T-cell (primary cell): ENCODE data around the gene KCND2. TPM values are rescaled to one million over a fixed set of nuclear protein-coding genes. Genes with fewer than 3 reads are reported as not detected.

Experiments
- ATAC-seq, 4 experiments: fragments of 200-7000 bp in 3 of 4; fragments of 150-1000 bp in 1 of 4; cut with Tn5 transposase; replicated peaks in 1 of 4; 1 replicate in 3 of 4; 2 replicates in 1 of 4; pipeline ENCODE4 v1.10.0; 2021; ENCODE audit warnings: moderate library complexity in 3 of 4, mild to moderate bottlenecking in 2 of 4, moderate number of reproducible peaks in 1 of 4
- CTCF ChIA-PET, 2 donors: fragments of 300-600 bp; sonication (Branson Sonifier 250); formaldehyde crosslinking; loops; one replicate each; lab custom pipeline; 2022; ENCODE audit warnings: antibody characterized with exemption in 2 of 2; lab: Charles Lee
- POLR2A ChIA-PET, 2 donors: fragments of 300-600 bp; sonication (Branson Sonifier 250); formaldehyde crosslinking; loops; one replicate each; lab custom pipeline; 2022; ENCODE audit warnings: antibody characterized with exemption in 2 of 2; lab: Charles Lee
- DNase-seq, 35 experiments: peaks; one replicate each; pipeline versions ENCODE4 v3.0.0 to v3.0.0-alpha.2; 2013 to 2023
- H3K27ac ChIP-seq: one replicate; pipeline ENCODE4 v1.5.1; 2013; ENCODE audit warnings: low read length
- H3K27me3 ChIP-seq, 2 experiments: replicated peaks in 1 of 2; 1 replicate in 1 of 2; 2 replicates in 1 of 2; pipeline versions ENCODE4 v1.6.1 to v1.7.0; 2013; ENCODE audit warnings: low read length in 1 of 2, mixed read lengths in 1 of 2; ENCODE audit not compliant: control insufficient read depth in 2 of 2, insufficient read depth in 2 of 2; ENCODE audit errors: extremely low read depth in 1 of 2
- H3K36me3 ChIP-seq, 2 donors: 1 replicate in 1 of 2; 2 replicates in 1 of 2; pipeline versions ENCODE4 v1.6.1 to v1.7.0; 2013; ENCODE audit warnings: low read length in 1 of 2; ENCODE audit not compliant: control insufficient read depth in 2 of 2, insufficient read depth in 1 of 2; ENCODE audit errors: extremely low read depth in 1 of 2
- H3K4me1 ChIP-seq, 2 experiments: 1 replicate in 1 of 2; 2 replicates in 1 of 2; pipeline versions ENCODE4 v1.6.1 to v1.7.0; 2013; ENCODE audit warnings: low read length in 2 of 2, mixed read lengths in 1 of 2; ENCODE audit not compliant: insufficient read depth in 2 of 2, control insufficient read depth in 1 of 2; ENCODE audit errors: extremely low read depth in 1 of 2
- H3K4me3 ChIP-seq, 2 donors: 1 replicate in 1 of 2; 2 replicates in 1 of 2; pipeline versions ENCODE4 v1.5.1 to v1.7.0; 2013; ENCODE audit warnings: mild to moderate bottlenecking in 2 of 2, low read length in 1 of 2, moderate library complexity in 1 of 2; ENCODE audit not compliant: control insufficient read depth in 1 of 2; ENCODE audit errors: extremely low read depth in 1 of 2
- H3K9me3 ChIP-seq: 2 replicates; pipeline ENCODE4 v1.7.0; 2013
- H3K27ac Mint-ChIP-seq, 2 donors: one replicate each; pipeline ENCODE4 v1.8.0; 2020 to 2021; ENCODE audit warnings: mild to moderate bottlenecking in 2 of 2, mixed read lengths in 2 of 2
- H3K27me3 Mint-ChIP-seq, 2 donors: one replicate each; pipeline ENCODE4 v1.8.0; 2021 to 2022; ENCODE audit warnings: mixed read lengths in 2 of 2
- H3K36me3 Mint-ChIP-seq: one replicate; pipeline ENCODE4 v1.8.0; 2021; ENCODE audit warnings: mixed read lengths
- H3K4me1 Mint-ChIP-seq, 3 donors: one replicate each; pipeline ENCODE4 v1.8.0; 2020 to 2022; ENCODE audit warnings: mixed read lengths in 3 of 3, mild to moderate bottlenecking in 1 of 3
- H3K4me3 Mint-ChIP-seq, 3 donors: one replicate each; pipeline ENCODE4 v1.8.0; 2020 to 2022; ENCODE audit warnings: mild to moderate bottlenecking in 3 of 3, mixed read lengths in 3 of 3, moderate library complexity in 3 of 3
- H3K9me3 Mint-ChIP-seq, 3 donors: one replicate each; pipeline ENCODE4 v1.8.0; 2020 to 2022; ENCODE audit warnings: mixed read lengths in 3 of 3
- WGBS: methylation state at CpG from one replicate; pipeline ENCODE4 v1.1.5; 2013; ENCODE audit warnings: missing lambda C conversion rate; ENCODE audit not compliant: insufficient coverage; 5-methylcytosine and 5-hydroxymethylcytosine counted together
- total RNA-seq, 35 experiments: library from RNA in 6 of 35; stranded (reverse) in 6 of 35; fragments of 120-200 nt in 1 of 35; gene quantifications; one replicate each; pipeline versions ENCODE4 v1.2.1 to v1.2.4 and lab custom pipeline; 2013 to 2026

Gene KCND2
- total RNA-seq, 5 donors from 2014 or later (not counting 1 experiment from before 2014, with no cell fraction given), result not detected

GRCh38 chr7:120538335-120538734 lies 265.4 kb downstream of the KCND2 start:
- DNase-seq (no peak), ATAC-seq (no peak)
- Mint-ChIP-seq H3K36me3 (no peaks in the 10 kb centered on the region), H3K4me3 (no peak overlapping the region), H3K9me3 (peaks cover 0 to 4% (median 3%) of the 10 kb centered on the region in 3 donors), H3K27me3 (no peaks in the 10 kb centered on the region), H3K27ac (no peak overlapping the region), H3K4me1 (no peaks in the 10 kb centered on the region)
- Histone ChIP-seq H3K9me3 (no peaks in the 10 kb centered on the region), H3K27ac (no peak overlapping the region), H3K4me1 (no peaks in the 10 kb centered on the region), H3K4me3 (no peak overlapping the region), H3K27me3 (no peaks in the 10 kb centered on the region), H3K36me3 (no peaks in the 10 kb centered on the region)
- ChIA-PET CTCF (no interaction called here), POLR2A (interaction anchor here in 1 of 2 donors (0.7 kb wide), 1 partner anchor 16 kb away, joined by 3 read pairs; no protein-coding TSS in a partner anchor)
- WGBS, result 100% methylated on average over 1 of the region's 1 CpG

DNA sequence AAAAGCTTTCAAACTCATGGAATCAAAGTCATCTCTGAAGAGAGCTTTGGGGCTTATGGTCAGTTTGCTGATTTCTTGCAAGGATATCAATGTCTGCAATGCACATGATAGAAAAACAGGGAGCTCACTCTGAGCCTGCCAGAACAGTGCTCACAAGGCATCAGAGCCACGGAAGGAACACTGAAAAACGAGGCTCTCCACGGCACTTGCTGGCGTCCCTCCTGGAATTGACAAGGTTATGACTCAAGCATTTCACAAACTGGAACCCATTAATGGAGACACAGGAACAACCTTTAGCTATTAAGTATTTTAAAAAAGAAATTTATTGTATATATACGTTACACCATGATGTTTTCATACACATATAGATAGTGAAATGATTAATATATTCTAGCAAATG lies 266.3 kb downstream of the KCND2 start:
- Mint-ChIP-seq H3K36me3 (no peaks in the 10 kb centered on the region), H3K27me3 (no peaks in the 10 kb centered on the region), H3K4me3 (no peak overlapping the region), H3K9me3 (peaks cover 0 to 4% (median 3%) of the 10 kb centered on the region in 3 donors), H3K4me1 (no peaks in the 10 kb centered on the region), H3K27ac (no peak overlapping the region)
- Histone ChIP-seq H3K27me3 (no peaks in the 10 kb centered on the region), H3K9me3 (no peaks in the 10 kb centered on the region), H3K4me1 (no peaks in the 10 kb centered on the region), H3K27ac (no peak overlapping the region), H3K4me3 (no peak overlapping the region), H3K36me3 (no peaks in the 10 kb centered on the region)
- WGBS, result 83% methylated on average over 1 of the region's 5 CpGs
- ChIA-PET POLR2A (interaction anchor here in 1 of 2 donors (0.5 kb wide), 1 partner anchor 105 kb away, joined by 3 read pairs; no protein-coding TSS in a partner anchor), CTCF (no interaction called here)
- DNase-seq (no peak), ATAC-seq (no peak)

DNA sequence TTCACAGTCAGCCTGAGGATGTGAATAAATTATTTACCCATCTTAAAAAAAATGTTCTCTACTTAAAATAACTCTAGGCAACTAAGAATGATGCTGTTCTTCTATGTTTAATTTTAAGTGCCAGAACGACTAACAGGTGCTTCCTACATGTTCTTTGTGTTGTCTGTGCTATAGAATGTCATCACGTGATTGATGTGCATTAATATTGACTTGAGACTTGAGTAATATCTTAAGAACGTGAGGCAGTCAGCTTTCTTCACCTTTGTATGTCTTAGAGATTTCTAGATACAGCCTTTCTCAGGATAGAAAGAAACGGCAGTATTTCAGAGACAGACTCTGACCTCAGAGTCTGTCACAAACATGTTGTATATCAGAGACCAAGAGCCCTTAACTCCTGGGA lies 274.6 kb downstream of the KCND2 start:
- H3K9me3 ChIP-seq, result no peaks in the 10 kb centered on the region
- no peaks in the 10 kb centered on the region for H3K4me1 ChIP-seq
- ChIA-PET CTCF (no interaction called here), POLR2A (no interaction called here)
- H3K4me3 ChIP-seq, result no peak overlapping the region
- H3K36me3 ChIP-seq, result no peaks in the 10 kb centered on the region
- no peaks in the 10 kb centered on the region for H3K27me3 ChIP-seq
- Mint-ChIP-seq H3K9me3 (peaks cover 0 to 5% (median 2%) of the 10 kb centered on the region in 3 donors), H3K36me3 (no peaks in the 10 kb centered on the region), H3K4me3 (no peak overlapping the region), H3K27me3 (no peaks in the 10 kb centered on the region), H3K4me1 (no peaks in the 10 kb centered on the region), H3K27ac (no peak overlapping the region)
- no peak overlapping the region for H3K27ac ChIP-seq
- DNase-seq (no peak), ATAC-seq (no peak)
- WGBS, result no CpG with 5 or more reads among the region's 4 CpGs

DNA sequence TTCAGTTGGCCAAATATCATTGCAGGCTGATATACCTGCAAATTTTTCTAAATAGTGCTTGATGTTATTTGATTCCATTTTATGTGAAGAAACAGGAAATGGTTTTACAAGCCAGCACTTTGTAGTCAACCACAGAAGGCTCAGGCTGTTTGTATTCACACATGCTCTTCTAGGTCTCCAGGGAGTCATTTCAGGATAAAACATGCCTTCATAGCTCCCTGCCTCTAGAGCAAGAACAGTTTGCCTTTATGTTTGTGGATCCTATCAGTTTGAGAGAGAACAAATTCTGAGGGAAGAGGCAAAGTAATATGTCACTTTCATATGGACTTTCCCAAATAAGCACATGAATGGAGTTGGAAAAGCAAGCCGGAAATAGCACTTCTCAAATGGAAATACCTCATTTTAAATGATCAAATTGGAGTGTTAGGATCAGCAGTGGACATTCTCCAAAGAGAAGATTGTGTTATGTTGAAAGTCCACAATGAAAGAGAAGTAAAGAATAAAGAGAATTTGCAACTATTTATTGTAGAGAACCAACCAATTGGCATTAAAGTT lies 277.6 kb downstream of the KCND2 start:
- ChIA-PET CTCF (no interaction called here), POLR2A (no interaction called here)
- WGBS, result no CpG with 5 or more reads among the region's 1 CpG
- no peaks in the 10 kb centered on the region for H3K4me1 Mint-ChIP-seq
- no peak overlapping the region for H3K4me3 ChIP-seq
- H3K27ac ChIP-seq, result no peak overlapping the region
- H3K27me3 ChIP-seq, result no peaks in the 10 kb centered on the region
- DNase-seq (no peak), ATAC-seq (no peak)
- H3K9me3 Mint-ChIP-seq, result peaks cover 0 to 5% (median 2%) of the 10 kb centered on the region in 3 donors
- no peaks in the 10 kb centered on the region for H3K36me3 Mint-ChIP-seq
- no peaks in the 10 kb centered on the region for H3K9me3 ChIP-seq
- H3K27me3 Mint-ChIP-seq, result no peaks in the 10 kb centered on the region
- no peaks in the 10 kb centered on the region for H3K36me3 ChIP-seq
- H3K4me3 Mint-ChIP-seq, result no peak overlapping the region
- no peaks in the 10 kb centered on the region for H3K4me1 ChIP-seq
- H3K27ac Mint-ChIP-seq, result no peak overlapping the region

DNA sequence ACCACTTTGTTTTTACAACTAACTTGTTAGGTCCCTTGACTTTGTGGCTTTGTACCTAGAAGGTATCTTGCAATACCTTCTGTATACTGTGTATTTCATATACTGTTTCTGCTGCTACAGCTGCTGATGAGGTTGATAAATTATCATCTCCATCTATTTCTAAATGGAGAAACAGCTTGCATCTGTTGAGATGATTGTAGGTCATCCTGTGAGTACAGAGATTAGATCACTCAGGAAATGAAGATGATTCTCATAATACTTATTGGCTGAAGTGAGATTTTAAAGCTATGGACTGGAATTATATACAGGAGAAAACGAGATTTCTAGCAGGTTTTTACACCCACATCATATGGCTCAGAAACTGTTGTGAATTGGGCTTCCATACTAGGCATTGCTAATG lies 280.5 kb downstream of the KCND2 start:
- no peaks in the 10 kb centered on the region for H3K9me3 ChIP-seq
- no peaks in the 10 kb centered on the region for H3K4me1 ChIP-seq
- H3K36me3 ChIP-seq, result no peaks in the 10 kb centered on the region
- H3K27me3 ChIP-seq, result no peaks in the 10 kb centered on the region
- H3K27me3 Mint-ChIP-seq, result no peaks in the 10 kb centered on the region
- ChIA-PET POLR2A (no interaction called here), CTCF (no interaction called here)
- no peak for ATAC-seq
- DNase-seq, result no peak
- WGBS, result no CpG with 5 or more reads among the region's 1 CpG
- no peak overlapping the region for H3K27ac Mint-ChIP-seq
- no peaks in the 10 kb centered on the region for H3K36me3 Mint-ChIP-seq
- H3K9me3 Mint-ChIP-seq, result peaks cover 0 to 4% (median 2%) of the 10 kb centered on the region in 3 donors
- no peaks in the 10 kb centered on the region for H3K4me1 Mint-ChIP-seq
- H3K4me3 ChIP-seq, result no peak overlapping the region
- H3K27ac ChIP-seq, result no peak overlapping the region
- no peak overlapping the region for H3K4me3 Mint-ChIP-seq

DNA sequence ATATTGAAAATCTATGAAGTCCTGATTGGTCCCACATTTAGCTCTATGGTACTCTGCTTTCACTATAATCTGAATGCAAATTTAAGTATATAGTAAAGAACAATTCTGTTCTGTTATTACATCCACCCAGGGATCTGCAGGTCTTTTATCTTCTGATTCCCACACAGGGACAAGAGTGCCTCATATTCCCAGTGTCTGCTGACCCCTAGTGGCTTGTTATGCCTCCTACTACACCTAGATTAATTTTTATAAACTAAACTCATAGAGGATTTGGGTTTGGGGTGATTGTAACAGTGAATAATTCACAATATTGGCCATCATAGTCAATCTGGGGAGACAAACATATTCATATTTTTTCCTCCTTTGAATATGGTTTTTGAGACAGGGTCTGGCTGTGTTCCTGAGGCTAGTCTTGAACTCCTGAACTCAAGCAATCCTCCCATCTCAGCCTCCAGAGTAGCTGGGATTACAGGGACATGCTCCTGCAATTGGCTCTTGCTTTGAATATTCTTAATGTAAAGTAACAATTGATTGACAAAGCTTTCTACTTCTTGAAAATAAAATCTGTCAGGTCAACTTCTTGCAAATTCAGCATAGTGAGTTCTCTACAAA lies 282.1 kb downstream of the KCND2 start:
- Mint-ChIP-seq H3K36me3 (no peaks in the 10 kb centered on the region), H3K27ac (no peak overlapping the region), H3K9me3 (peaks cover 0 to 4% (median 0%) of the 10 kb centered on the region in 3 donors), H3K27me3 (no peaks in the 10 kb centered on the region), H3K4me3 (no peak overlapping the region), H3K4me1 (no peaks in the 10 kb centered on the region)
- ATAC-seq (no peak), DNase-seq (no peak)
- Histone ChIP-seq H3K4me3 (no peak overlapping the region), H3K27ac (no peak overlapping the region), H3K4me1 (no peaks in the 10 kb centered on the region), H3K27me3 (no peaks in the 10 kb centered on the region), H3K9me3 (no peaks in the 10 kb centered on the region), H3K36me3 (no peaks in the 10 kb centered on the region)
- ChIA-PET POLR2A (interaction anchor here in 1 of 2 donors (0.5 kb wide), 1 partner anchor 17 kb away, joined by 3 read pairs; no protein-coding TSS in a partner anchor), CTCF (no interaction called here)
